NT2/D1 (cell line): ENCODE data around the gene CNGA4.

ENCODE experiments used
- DNase-seq: peaks from one replicate; pipeline ENCODE4 v3.0.0-alpha.2; 2011; ENCODE audit warnings: low read depth, low spot score
- H3K27me3 ChIP-seq: 2 replicates; pipeline ENCODE4 v1.6.0; 2011; ENCODE audit warnings: mild to moderate bottlenecking; ENCODE audit not compliant: insufficient read length, insufficient read depth
- H3K36me3 ChIP-seq: 2 replicates; pipeline ENCODE4 v1.6.1; 2011; ENCODE audit warnings: mild to moderate bottlenecking, low read length, mixed read lengths; ENCODE audit not compliant: insufficient read depth, insufficient read length
- H3K4me1 ChIP-seq: 2 replicates; pipeline ENCODE4 v1.5.1; 2011; ENCODE audit not compliant: insufficient read depth, insufficient read length
- H3K4me3 ChIP-seq: 2 replicates; pipeline ENCODE4 v1.5.1; 2011; ENCODE audit warnings: low read depth; ENCODE audit not compliant: insufficient read length
- H3K9ac ChIP-seq: 2 replicates; pipeline ENCODE4 v1.6.0; 2011; ENCODE audit warnings: low read depth; ENCODE audit not compliant: insufficient read length
- H3K9me3 ChIP-seq: 2 replicates; pipeline ENCODE4 v1.5.1; 2011; ENCODE audit warnings: mild to moderate bottlenecking, low read length; ENCODE audit not compliant: insufficient read depth
- SUZ12 ChIP-seq: IDR thresholded peaks from 2 replicates; pipeline ENCODE4 v1.6.1; 2011; ENCODE audit not compliant: insufficient read length, insufficient read depth; ENCODE audit errors: extremely low read depth
- YY1 ChIP-seq: IDR thresholded peaks from 2 replicates; pipeline ENCODE4 v1.6.1; 2011; ENCODE audit not compliant: insufficient read length, insufficient read depth
- ZNF274 ChIP-seq: IDR thresholded peaks from 2 replicates; pipeline ENCODE4 v1.6.1; 2011; ENCODE audit warnings: mild to moderate bottlenecking, low read depth, low read length

CNGA4 gene

GRCh38 chr11:6238902-6239301, at the start of gene CNGA4:
Gene CNGA4, plus strand, starts transcription at chr11:6239089. Its CDS starts 118 bp downstream, at chr11:6239207.
- no peak for DNase-seq
- Histone ChIP-seq H3K27me3 (no peaks in the 10 kb centered on the region), H3K36me3 (no peaks in the 10 kb centered on the region), H3K9ac (no peak within 1 kb of the TSS), H3K4me1 (no peaks in the 10 kb centered on the region), H3K4me3 (no peak within 1 kb of the TSS), H3K9me3 (no peaks in the 10 kb centered on the region)
- no peak for TF ChIP-seq SUZ12
- no peak for TF ChIP-seq ZNF274
- no peak for TF ChIP-seq YY1

- DNase-seq, result no peak
- no peaks in the 10 kb centered on the region for H3K36me3 ChIP-seq
- H3K4me1 ChIP-seq, result no peaks in the 10 kb centered on the region
- no peak for TF ChIP-seq SUZ12
- no peak for TF ChIP-seq ZNF274
- no peak for TF ChIP-seq YY1
- H3K9ac ChIP-seq, result no peak overlapping the region
- H3K4me3 ChIP-seq, result no peak overlapping the region
- no peaks in the 10 kb centered on the region for H3K27me3 ChIP-seq
- H3K9me3 ChIP-seq, result no peaks in the 10 kb centered on the region
These were observed 47.1 kb upstream of the CNGA4 start for GRCh38 chr11:6191742-6192141.

GRCh38 chr11:6194065-6194581, 44.8 kb upstream of the CNGA4 start:
- Histone ChIP-seq H3K9ac (no peak overlapping the region), H3K27me3 (no peaks in the 10 kb centered on the region), H3K9me3 (no peaks in the 10 kb centered on the region), H3K36me3 (no peaks in the 10 kb centered on the region), H3K4me3 (no peak overlapping the region), H3K4me1 (no peaks in the 10 kb centered on the region)
- DNase-seq, result no peak
- TF ChIP-seq SUZ12, result no peak

GRCh38 chr11:6196396-6196795, 42.5 kb upstream of the CNGA4 start:
- Histone ChIP-seq H3K36me3 (no peaks in the 10 kb centered on the region), H3K9ac (no peak overlapping the region), H3K9me3 (no peaks in the 10 kb centered on the region), H3K27me3 (no peaks in the 10 kb centered on the region), H3K4me1 (no peaks in the 10 kb centered on the region), H3K4me3 (no peak overlapping the region)
- no peak for DNase-seq
- TF ChIP-seq ZNF274 (no peak), YY1 (no peak), SUZ12 (no peak)

- no peak for DNase-seq
These were observed 41.3 kb upstream of the CNGA4 start for GRCh38 chr11:6197466-6198200.

GRCh38 chr11:6199174-6199810, 39.6 kb upstream of the CNGA4 start, which contains the start of gene OR52W1:
Gene OR52W1, plus strand, starts transcription at chr11:6199224. Its CDS starts 0 bp downstream, at chr11:6199224.
- Histone ChIP-seq H3K4me1 (no peaks in the 10 kb centered on the region), H3K36me3 (no peaks in the 10 kb centered on the region), H3K9ac (no peak within 1 kb of the TSS), H3K27me3 (no peaks in the 10 kb centered on the region), H3K9me3 (no peaks in the 10 kb centered on the region), H3K4me3 (no peak within 1 kb of the TSS)
- TF ChIP-seq SUZ12 (no peak), ZNF274 (no peak), YY1 (no peak)
- DNase-seq, result no peak

More at GRCh38 chr11:6197466-6198200, 41.3 kb upstream of the CNGA4 start:
- Histone ChIP-seq H3K27me3 (no peaks in the 10 kb centered on the region), H3K36me3 (no peaks in the 10 kb centered on the region), H3K4me1 (no peaks in the 10 kb centered on the region), H3K9ac (no peak overlapping the region), H3K9me3 (no peaks in the 10 kb centered on the region), H3K4me3 (no peak overlapping the region)
- no peak for TF ChIP-seq ZNF274
- TF ChIP-seq YY1, result no peak
- TF ChIP-seq SUZ12, result no peak

GRCh38 chr11:6200975-6201374, 37.9 kb upstream of the CNGA4 start:
- no peak for DNase-seq
- H3K9ac ChIP-seq, result no peak overlapping the region
- no peak overlapping the region for H3K4me3 ChIP-seq
- peaks cover 11% of the 10 kb centered on the region for H3K36me3 ChIP-seq
- no peaks in the 10 kb centered on the region for H3K9me3 ChIP-seq
- no peaks in the 10 kb centered on the region for H3K4me1 ChIP-seq
- H3K27me3 ChIP-seq, result no peaks in the 10 kb centered on the region
- TF ChIP-seq ZNF274, result no peak
- TF ChIP-seq SUZ12, result no peak
- TF ChIP-seq YY1, result no peak

GRCh38 chr11:6201481-6201880, 37.4 kb upstream of the CNGA4 start:
- Histone ChIP-seq H3K36me3 (peaks cover 12% of the 10 kb centered on the region), H3K4me3 (no peak overlapping the region), H3K9ac (no peak overlapping the region), H3K9me3 (no peaks in the 10 kb centered on the region), H3K4me1 (no peaks in the 10 kb centered on the region), H3K27me3 (no peaks in the 10 kb centered on the region)
- DNase-seq, result no peak
- TF ChIP-seq YY1, result no peak
